ENCODE measurements around the gene UQCRC1.

Gene UQCRC1

DNA sequence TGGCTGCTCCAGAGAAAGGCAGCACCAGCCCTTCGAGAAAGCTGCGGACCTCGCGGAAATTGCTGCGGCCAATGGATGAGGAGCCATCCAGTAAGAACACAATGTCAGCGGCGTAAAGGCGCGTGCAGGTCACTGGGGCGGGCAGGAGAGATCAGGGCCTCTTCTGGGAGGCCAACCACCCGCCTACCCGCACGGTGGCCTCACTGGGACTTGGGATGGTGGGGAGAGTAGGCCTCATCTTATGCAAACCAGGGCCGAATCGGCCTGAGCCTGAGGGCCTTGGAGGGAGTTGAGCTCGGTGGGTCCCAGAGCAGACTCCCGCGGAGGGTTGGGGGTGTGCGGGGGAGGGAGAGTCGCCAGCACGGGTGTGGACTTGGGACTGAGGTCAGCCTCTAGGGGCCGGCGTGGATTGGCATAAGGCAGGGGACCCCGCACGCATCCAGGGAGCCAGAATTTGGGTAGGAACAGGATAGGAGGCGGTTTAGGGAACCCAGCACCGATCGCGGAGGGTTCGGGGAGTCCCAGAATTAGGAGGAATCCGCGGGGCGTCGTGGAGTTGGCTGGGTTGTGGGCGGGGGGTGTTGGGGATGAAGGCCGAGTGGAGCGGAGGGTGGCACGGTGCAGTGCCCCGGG is 14.9 kb downstream of the UQCRC1 start:
- Histone ChIP-seq H3K27ac (replicated peaks) (no peak overlapping the region), H3K27me3 (ENCODE audit: insufficient read depth, poor library complexity, severe bottlenecking) (peaks cover 19% of the 10 kb centered on the region), H3K4me3 (replicated peaks; ENCODE audit: insufficient read depth, low read length) (no peak overlapping the region)
- DNase-seq (ENCODE audit: low read depth in 1 of 2, low spot score in 1 of 2): no peak
- TF ChIP-seq, protein P1, sequence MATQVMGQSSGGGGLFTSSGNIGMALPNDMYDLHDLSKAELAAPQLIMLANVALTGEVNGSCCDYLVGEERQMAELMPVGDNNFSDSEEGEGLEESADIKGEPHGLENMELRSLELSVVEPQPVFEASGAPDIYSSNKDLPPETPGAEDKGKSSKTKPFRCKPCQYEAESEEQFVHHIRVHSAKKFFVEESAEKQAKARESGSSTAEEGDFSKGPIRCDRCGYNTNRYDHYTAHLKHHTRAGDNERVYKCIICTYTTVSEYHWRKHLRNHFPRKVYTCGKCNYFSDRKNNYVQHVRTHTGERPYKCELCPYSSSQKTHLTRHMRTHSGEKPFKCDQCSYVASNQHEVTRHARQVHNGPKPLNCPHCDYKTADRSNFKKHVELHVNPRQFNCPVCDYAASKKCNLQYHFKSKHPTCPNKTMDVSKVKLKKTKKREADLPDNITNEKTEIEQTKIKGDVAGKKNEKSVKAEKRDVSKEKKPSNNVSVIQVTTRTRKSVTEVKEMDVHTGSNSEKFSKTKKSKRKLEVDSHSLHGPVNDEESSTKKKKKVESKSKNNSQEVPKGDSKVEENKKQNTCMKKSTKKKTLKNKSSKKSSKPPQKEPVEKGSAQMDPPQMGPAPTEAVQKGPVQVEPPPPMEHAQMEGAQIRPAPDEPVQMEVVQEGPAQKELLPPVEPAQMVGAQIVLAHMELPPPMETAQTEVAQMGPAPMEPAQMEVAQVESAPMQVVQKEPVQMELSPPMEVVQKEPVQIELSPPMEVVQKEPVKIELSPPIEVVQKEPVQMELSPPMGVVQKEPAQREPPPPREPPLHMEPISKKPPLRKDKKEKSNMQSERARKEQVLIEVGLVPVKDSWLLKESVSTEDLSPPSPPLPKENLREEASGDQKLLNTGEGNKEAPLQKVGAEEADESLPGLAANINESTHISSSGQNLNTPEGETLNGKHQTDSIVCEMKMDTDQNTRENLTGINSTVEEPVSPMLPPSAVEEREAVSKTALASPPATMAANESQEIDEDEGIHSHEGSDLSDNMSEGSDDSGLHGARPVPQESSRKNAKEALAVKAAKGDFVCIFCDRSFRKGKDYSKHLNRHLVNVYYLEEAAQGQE (IDR thresholded peaks at IDR 0.05; ENCODE audit: insufficient replicate concordance, low read depth): no peak
- TF ChIP-seq GABPA (IDR thresholded peaks at IDR 0.05; ENCODE audit: low read depth) (no peak), SPI1 (IDR thresholded peaks at IDR 0.05; ENCODE audit: borderline replicate concordance, low read depth) (no peak), POLR2AphosphoS5 (IDR thresholded peaks at IDR 0.05; ENCODE audit: low read depth) (no peak)
- TF ChIP-seq, protein P2, sequence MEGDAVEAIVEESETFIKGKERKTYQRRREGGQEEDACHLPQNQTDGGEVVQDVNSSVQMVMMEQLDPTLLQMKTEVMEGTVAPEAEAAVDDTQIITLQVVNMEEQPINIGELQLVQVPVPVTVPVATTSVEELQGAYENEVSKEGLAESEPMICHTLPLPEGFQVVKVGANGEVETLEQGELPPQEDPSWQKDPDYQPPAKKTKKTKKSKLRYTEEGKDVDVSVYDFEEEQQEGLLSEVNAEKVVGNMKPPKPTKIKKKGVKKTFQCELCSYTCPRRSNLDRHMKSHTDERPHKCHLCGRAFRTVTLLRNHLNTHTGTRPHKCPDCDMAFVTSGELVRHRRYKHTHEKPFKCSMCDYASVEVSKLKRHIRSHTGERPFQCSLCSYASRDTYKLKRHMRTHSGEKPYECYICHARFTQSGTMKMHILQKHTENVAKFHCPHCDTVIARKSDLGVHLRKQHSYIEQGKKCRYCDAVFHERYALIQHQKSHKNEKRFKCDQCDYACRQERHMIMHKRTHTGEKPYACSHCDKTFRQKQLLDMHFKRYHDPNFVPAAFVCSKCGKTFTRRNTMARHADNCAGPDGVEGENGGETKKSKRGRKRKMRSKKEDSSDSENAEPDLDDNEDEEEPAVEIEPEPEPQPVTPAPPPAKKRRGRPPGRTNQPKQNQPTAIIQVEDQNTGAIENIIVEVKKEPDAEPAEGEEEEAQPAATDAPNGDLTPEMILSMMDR (IDR thresholded peaks at IDR 0.05; ENCODE audit: insufficient read depth, low read length): no peak

DNA sequence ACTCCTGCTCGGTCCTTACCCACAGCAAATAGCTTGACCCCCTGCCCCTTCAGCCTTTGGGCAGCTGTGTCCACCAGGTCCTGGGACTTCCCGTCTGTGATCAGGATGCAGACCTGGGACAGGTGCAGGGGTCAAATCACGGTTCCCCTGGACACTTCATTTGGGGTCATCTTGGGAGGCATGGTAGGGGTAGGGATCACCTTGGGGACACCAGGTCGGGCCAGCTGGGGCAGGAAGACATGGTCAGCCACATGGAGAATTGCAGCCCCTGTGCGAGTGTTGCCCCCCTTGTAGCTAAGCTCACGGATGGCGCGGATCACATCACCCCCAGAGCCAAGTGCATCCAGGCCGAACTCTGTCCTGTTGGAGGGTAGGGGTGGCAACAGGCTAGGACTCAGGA is 16.1 kb downstream of the UQCRC1 start:
- TF ChIP-seq, protein P1 (IDR thresholded peaks at IDR 0.05; ENCODE audit: insufficient replicate concordance, low read depth): no peak
- TF ChIP-seq GABPA (IDR thresholded peaks at IDR 0.05; ENCODE audit: low read depth) (no peak), POLR2AphosphoS5 (IDR thresholded peaks at IDR 0.05; ENCODE audit: low read depth) (no peak), SPI1 (IDR thresholded peaks at IDR 0.05; ENCODE audit: borderline replicate concordance, low read depth) (no peak)
- TF ChIP-seq, protein P2 (IDR thresholded peaks at IDR 0.05; ENCODE audit: insufficient read depth, low read length): no peak
- H3K4me3 ChIP-seq (replicated peaks; ENCODE audit: insufficient read depth, low read length): no peak overlapping the region
- DNase-seq (ENCODE audit: low read depth in 1 of 2, low spot score in 1 of 2): no peak
- H3K27ac ChIP-seq (replicated peaks): no peak overlapping the region
- peaks cover 23% of the 10 kb centered on the region for H3K27me3 ChIP-seq (ENCODE audit: insufficient read depth, poor library complexity, severe bottlenecking)

DNA sequence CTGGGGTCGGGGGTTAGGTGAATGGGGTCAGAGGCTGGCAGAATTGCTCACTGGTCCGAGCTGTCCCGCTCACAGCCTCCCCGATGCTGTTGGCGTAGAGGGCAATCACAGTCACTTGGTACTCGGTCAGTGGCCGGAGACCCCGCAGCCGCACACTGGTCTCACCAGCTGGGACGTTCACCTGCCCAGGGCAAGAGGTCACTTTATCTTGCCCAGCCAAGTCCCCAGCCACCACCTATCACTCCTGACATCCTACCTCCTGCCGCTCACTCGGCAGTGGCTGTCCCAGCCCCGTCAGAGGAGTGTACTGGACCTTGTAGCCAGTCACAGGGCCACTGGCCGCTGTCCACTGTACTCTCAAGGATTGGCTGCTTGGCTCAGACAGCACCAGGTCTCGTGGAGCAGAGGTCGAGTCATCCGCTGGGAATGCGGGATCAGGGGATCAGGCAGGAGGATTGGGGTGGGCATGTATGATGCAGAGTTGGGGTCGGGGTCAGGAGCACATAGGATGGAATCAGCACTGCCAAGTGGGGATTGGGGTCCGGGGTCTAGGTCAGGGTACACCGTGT is 16.8 kb downstream of the UQCRC1 start:
- H3K27ac ChIP-seq (replicated peaks): no peak overlapping the region
- peaks cover 23% of the 10 kb centered on the region for H3K27me3 ChIP-seq (ENCODE audit: insufficient read depth, poor library complexity, severe bottlenecking)
- H3K4me3 ChIP-seq (replicated peaks; ENCODE audit: insufficient read depth, low read length): no peak overlapping the region
- DNase-seq (ENCODE audit: low read depth in 1 of 2, low spot score in 1 of 2): no peak
- TF ChIP-seq, protein P1 (IDR thresholded peaks at IDR 0.05; ENCODE audit: insufficient replicate concordance, low read depth): no peak
- no peak for TF ChIP-seq GABPA (IDR thresholded peaks at IDR 0.05; ENCODE audit: low read depth)
